ENCODE results near the gene SMOC2.

DNA sequence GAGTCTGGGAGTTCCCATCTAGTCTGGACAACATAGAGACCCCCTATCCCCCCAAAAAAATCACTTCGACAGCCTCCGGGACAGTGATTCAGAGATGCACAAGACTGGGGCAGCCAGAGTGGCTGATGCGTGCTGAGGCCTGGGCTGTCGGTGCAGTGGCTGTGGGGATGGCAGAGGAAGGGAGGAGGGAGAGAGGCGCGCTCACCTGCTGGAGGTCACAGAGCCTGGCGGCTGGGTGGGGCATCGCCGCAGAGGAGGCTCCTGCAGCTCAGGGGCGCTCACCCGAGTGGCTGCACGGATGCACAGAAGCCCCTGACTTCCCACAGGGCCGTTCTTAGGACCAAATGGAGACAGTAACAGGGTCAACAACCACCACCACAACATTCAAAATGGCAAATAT, 182.8 kb downstream of the SMOC2 start:
- TF ChIP-seq, protein P1, sequence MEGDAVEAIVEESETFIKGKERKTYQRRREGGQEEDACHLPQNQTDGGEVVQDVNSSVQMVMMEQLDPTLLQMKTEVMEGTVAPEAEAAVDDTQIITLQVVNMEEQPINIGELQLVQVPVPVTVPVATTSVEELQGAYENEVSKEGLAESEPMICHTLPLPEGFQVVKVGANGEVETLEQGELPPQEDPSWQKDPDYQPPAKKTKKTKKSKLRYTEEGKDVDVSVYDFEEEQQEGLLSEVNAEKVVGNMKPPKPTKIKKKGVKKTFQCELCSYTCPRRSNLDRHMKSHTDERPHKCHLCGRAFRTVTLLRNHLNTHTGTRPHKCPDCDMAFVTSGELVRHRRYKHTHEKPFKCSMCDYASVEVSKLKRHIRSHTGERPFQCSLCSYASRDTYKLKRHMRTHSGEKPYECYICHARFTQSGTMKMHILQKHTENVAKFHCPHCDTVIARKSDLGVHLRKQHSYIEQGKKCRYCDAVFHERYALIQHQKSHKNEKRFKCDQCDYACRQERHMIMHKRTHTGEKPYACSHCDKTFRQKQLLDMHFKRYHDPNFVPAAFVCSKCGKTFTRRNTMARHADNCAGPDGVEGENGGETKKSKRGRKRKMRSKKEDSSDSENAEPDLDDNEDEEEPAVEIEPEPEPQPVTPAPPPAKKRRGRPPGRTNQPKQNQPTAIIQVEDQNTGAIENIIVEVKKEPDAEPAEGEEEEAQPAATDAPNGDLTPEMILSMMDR (IDR thresholded peaks at IDR 0.05) = no peak
- no peak for TF ChIP-seq POLR2A (IDR thresholded peaks at IDR 0.05)

Data from thyroid gland (tissue), 4 donors.